SJSA1 (cell line): ENCODE results near the gene GABRE. TPM values are rescaled to one million over a fixed set of nuclear protein-coding genes. Genes with fewer than 3 reads are reported as not detected.

Experiments used
- total RNA-seq: library from RNA; depleted of rRNA; stranded (reverse); fragments of >200 nt; shearing (Covaris generic); gene quantifications from 2 replicates; pipeline ENCODE4 v1.2.3, GENCODE V29; 2014; rRNA removed

The GABRE gene
- total RNA-seq, 1 experiment from 2014 or later, result 17.1 TPM

Other genes with a start within 250 kb of the GABRE start
- not detected in 2 replicates for gene CNGA2, start 239.9 kb downstream of the GABRE start, total RNA-seq
- gene MAGEA4, start 61.8 kb downstream of the GABRE start, total RNA-seq, result not detected in 2 replicates
- not detected in 2 replicates for gene MAGEA10, start 163.9 kb upstream of the GABRE start, total RNA-seq